AG09319 (cell line): ENCODE measurements around the gene SLC39A8.

ENCODE experiments used
- DNase-seq: peaks from one replicate; pipeline ENCODE4 v3.0.0-alpha.2; 2010; ENCODE audit warnings: low read depth; ENCODE audit errors: extremely low read depth
- CTCF ChIP-seq: IDR thresholded peaks from 2 replicates; pipeline ENCODE4 v1.5.1; 2011; ENCODE audit warnings: low read depth, mild to moderate bottlenecking, inconsistent platforms, low read length, moderate library complexity

The SLC39A8 gene

GRCh38 chr4:102305666-102306065, 39.6 kb downstream of the SLC39A8 start:
- no peak for DNase-seq
- TF ChIP-seq CTCF, result no peak

- DNase-seq, result no peak
- TF ChIP-seq CTCF, result no peak
These were observed 42.5 kb downstream of the SLC39A8 start for GRCh38 chr4:102302762-102303161.

GRCh38 chr4:102301167-102301566, 44.1 kb downstream of the SLC39A8 start:
- no peak for DNase-seq
- no peak for TF ChIP-seq CTCF

GRCh38 chr4:102299354-102300107, 45.8 kb downstream of the SLC39A8 start:
- DNase-seq, result peak; percentile 18
- peak; percentile 72 for TF ChIP-seq CTCF

GRCh38 chr4:102298716-102299115, 46.6 kb downstream of the SLC39A8 start:
- no peak for DNase-seq
- TF ChIP-seq CTCF, result no peak

- TF ChIP-seq CTCF, result no peak
- DNase-seq, result no peak
These were observed 50.0 kb downstream of the SLC39A8 start for GRCh38 chr4:102295153-102295862.

GRCh38 chr4:102288497-102288896, 56.8 kb downstream of the SLC39A8 start:
- DNase-seq, result no peak
- no peak for TF ChIP-seq CTCF
